Vagina (tissue), 2 donors: ENCODE results near the gene ZCRB1. TPM values are rescaled to one million over a fixed set of nuclear protein-coding genes. Genes with fewer than 3 reads are reported as not detected.

ENCODE experiments used
- DNase-seq, 2 donors: peaks; one replicate each; pipeline ENCODE4 v3.0.0-alpha.2; 2017; ENCODE audit errors: extremely low spot score in 2 of 2
- H3K27ac ChIP-seq: fragments of 200-600 bp; sonication (generic); one replicate; pipeline ENCODE4 v1.5.1; 2019
- H3K27me3 ChIP-seq: fragments of 200-600 bp; sonication (generic); one replicate; pipeline ENCODE4 v1.5.1; 2019
- H3K36me3 ChIP-seq, 2 donors: fragments of 200-600 bp; sonication (generic); one replicate each; pipeline ENCODE4 v1.5.1; 2017 to 2019
- H3K4me1 ChIP-seq: fragments of 200-600 bp; sonication (generic); one replicate; pipeline ENCODE4 v1.5.1; 2019
- H3K4me3 ChIP-seq, 2 donors: fragments of 200-600 bp; sonication (generic); 1 replicate in 1 of 2; 2 replicates in 1 of 2; pipeline ENCODE4 v1.5.1; 2016 to 2019
- H3K9me3 ChIP-seq: fragments of 200-600 bp; sonication (generic); one replicate; pipeline ENCODE4 v1.5.1; 2019
- CTCF ChIP-seq, 3 experiments: fragments of 450-650 bp in 2 of 3; fragments of 200-600 bp in 1 of 3; sonication (generic) in 1 of 3; IDR thresholded peaks; one replicate each; pipeline ENCODE4 v1.5.1; 2017 to 2019; ENCODE audit warnings: antibody characterized with exemption in 3 of 3, mild to moderate bottlenecking in 2 of 3, moderate library complexity in 2 of 3
- POLR2A ChIP-seq, 2 donors: fragments of 450-650 bp; IDR thresholded peaks; one replicate each; pipeline ENCODE4 v1.6.1; 2017; ENCODE audit warnings: antibody characterized with exemption in 2 of 2, mild to moderate bottlenecking in 2 of 2, moderate library complexity in 2 of 2
- POLR2AphosphoS5 ChIP-seq, 2 donors: sonication (generic); formaldehyde crosslinking; IDR thresholded peaks; one replicate each; pipeline ENCODE4 v1.9.0; 2017; ENCODE audit warnings: antibody characterized with exemption in 2 of 2, mild to moderate bottlenecking in 2 of 2, low read depth in 1 of 2; ENCODE audit not compliant: insufficient read depth in 1 of 2
- intact Hi-C: fragments of 100-400 bp; cut with DNase I; formaldehyde crosslinking; loops from one replicate; pipeline ENCODE4 v1.15.1; 2023
- total RNA-seq: library from RNA; depleted of rRNA; stranded (reverse); fragments of >200 nt; gene quantifications from one replicate; pipeline ENCODE4 v1.2.3, GENCODE V29; 2016

Gene ZCRB1
- 36.3 TPM for total RNA-seq

- Histone ChIP-seq H3K27me3 (no peaks in the 10 kb centered on the region), H3K4me3 (peak within 1 kb of the TSS; percentile 68 to 72), H3K9me3 (no peaks in the 10 kb centered on the region), H3K36me3 (peaks cover 0 to 3% of the 10 kb centered on the region in 2 donors), H3K4me1 (peaks cover 28% of the 10 kb centered on the region), H3K27ac (peak within 1 kb of the TSS; percentile 85)
- DNase-seq: peak in 1 of 2 donors; percentile 89
- intact Hi-C loops: loop anchor here (10.0 kb wide), 1 partner anchor 91 kb away; the partner anchor contains the start of gene YAF2
- TF ChIP-seq POLR2A (IDR thresholded peaks at IDR 0.05): peak in 1 of 2 donors; percentile 48
- TF ChIP-seq CTCF (IDR thresholded peaks at IDR 0.05): no peak
- TF ChIP-seq POLR2AphosphoS5 (IDR thresholded peaks at IDR 0.05; ENCODE audit: insufficient read depth in 1 of 2, low read depth in 1 of 2): peak in 1 of 2 donors; percentile 87
Measured at GRCh38 chr12:42325653-42326474, at the start of gene ZCRB1, which contains the start of gene PPHLN1. Gene ZCRB1 (minus strand): TSS chr12:42326094. CDS start chr12:42324102, 1,992 bp downstream. Gene PPHLN1 (plus strand): TSS chr12:42326167. CDS start chr12:42335903, 9,736 bp downstream.

GRCh38 chr12:42373669-42374068 lies 47.8 kb upstream of the ZCRB1 start:
- Histone ChIP-seq H3K9me3 (no peaks in the 10 kb centered on the region), H3K27me3 (no peaks in the 10 kb centered on the region), H3K36me3 (peaks cover 0 to 17% of the 10 kb centered on the region in 2 donors), H3K27ac (no peak overlapping the region), H3K4me1 (no peaks in the 10 kb centered on the region), H3K4me3 (no peak overlapping the region)
- no peak for TF ChIP-seq CTCF (IDR thresholded peaks at IDR 0.05)
- no peak for TF ChIP-seq POLR2A (IDR thresholded peaks at IDR 0.05)
- no peak for TF ChIP-seq POLR2AphosphoS5 (IDR thresholded peaks at IDR 0.05; ENCODE audit: insufficient read depth in 1 of 2, low read depth in 1 of 2)
- DNase-seq: no peak
- intact Hi-C loops: no loop called here

- Histone ChIP-seq H3K4me1 (no peaks in the 10 kb centered on the region), H3K27ac (no peak overlapping the region), H3K9me3 (no peaks in the 10 kb centered on the region), H3K36me3 (peaks cover 0 to 17% of the 10 kb centered on the region in 2 donors), H3K4me3 (no peak overlapping the region), H3K27me3 (no peaks in the 10 kb centered on the region)
- TF ChIP-seq CTCF (IDR thresholded peaks at IDR 0.05): peak in 2 of 3 experiments; percentile 27 to 48
- TF ChIP-seq POLR2A (IDR thresholded peaks at IDR 0.05): no peak
- no peak for DNase-seq
- intact Hi-C loops: no loop called here
Measured at GRCh38 chr12:42372154-42372791, 46.4 kb upstream of the ZCRB1 start.

GRCh38 chr12:42370013-42370412 lies 44.1 kb upstream of the ZCRB1 start:
- Histone ChIP-seq H3K4me1 (no peaks in the 10 kb centered on the region), H3K4me3 (no peak overlapping the region), H3K9me3 (no peaks in the 10 kb centered on the region), H3K27me3 (no peaks in the 10 kb centered on the region), H3K27ac (no peak overlapping the region), H3K36me3 (peaks cover 0 to 3% of the 10 kb centered on the region in 2 donors)
- TF ChIP-seq POLR2AphosphoS5 (IDR thresholded peaks at IDR 0.05; ENCODE audit: insufficient read depth in 1 of 2, low read depth in 1 of 2) (no peak), POLR2A (IDR thresholded peaks at IDR 0.05) (no peak), CTCF (IDR thresholded peaks at IDR 0.05) (no peak)
- DNase-seq: no peak
- intact Hi-C loops: no loop called here
